Tibial nerve (tissue), 4 donors: ENCODE measurements around the gene INSYN2B.

ENCODE experiments used
- EP300 ChIP-seq, 2 donors: sonication (generic); formaldehyde crosslinking; IDR thresholded peaks; one replicate each; pipeline ENCODE4 v1.6.1; 2017; ENCODE audit warnings: antibody characterized with exemption in 2 of 2, mild to moderate bottlenecking in 1 of 2
- POLR2A ChIP-seq, 2 donors: fragments of 450-650 bp; IDR thresholded peaks; one replicate each; pipeline ENCODE4 v1.6.1; 2017; ENCODE audit warnings: antibody characterized with exemption in 2 of 2, mild to moderate bottlenecking in 2 of 2, moderate library complexity in 2 of 2
- TF ChIP-seq, protein P1 (sequence below), 5 experiments: fragments of 200-600 bp in 3 of 5; fragments of 450-650 bp in 2 of 5; sonication (generic) in 3 of 5; IDR thresholded peaks; one replicate each; pipeline ENCODE4 v1.5.1; 2016 to 2019; ENCODE audit warnings: antibody characterized with exemption in 5 of 5, mild to moderate bottlenecking in 3 of 5, moderate library complexity in 2 of 5

DNA sequence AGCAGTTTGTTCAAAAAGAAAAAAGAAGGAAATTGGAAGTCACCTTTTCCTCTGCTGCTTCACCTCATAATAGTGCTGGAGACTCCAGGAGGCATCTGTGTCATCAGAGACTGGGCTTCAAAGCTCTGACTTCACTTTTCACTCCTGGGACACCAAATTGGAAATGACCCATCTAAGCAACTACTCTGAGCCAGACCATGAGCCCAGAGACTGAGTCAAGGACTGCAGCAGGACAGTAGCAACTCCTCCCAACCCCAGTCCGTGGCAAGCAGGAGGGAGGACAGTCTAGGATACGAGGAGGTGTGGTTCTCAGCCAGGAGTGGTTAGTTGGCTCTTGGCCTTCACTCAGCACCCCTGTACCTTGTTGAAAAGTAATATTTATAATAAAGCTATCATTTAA, 131.5 kb downstream of the INSYN2B start:
- TF ChIP-seq, protein P1, sequence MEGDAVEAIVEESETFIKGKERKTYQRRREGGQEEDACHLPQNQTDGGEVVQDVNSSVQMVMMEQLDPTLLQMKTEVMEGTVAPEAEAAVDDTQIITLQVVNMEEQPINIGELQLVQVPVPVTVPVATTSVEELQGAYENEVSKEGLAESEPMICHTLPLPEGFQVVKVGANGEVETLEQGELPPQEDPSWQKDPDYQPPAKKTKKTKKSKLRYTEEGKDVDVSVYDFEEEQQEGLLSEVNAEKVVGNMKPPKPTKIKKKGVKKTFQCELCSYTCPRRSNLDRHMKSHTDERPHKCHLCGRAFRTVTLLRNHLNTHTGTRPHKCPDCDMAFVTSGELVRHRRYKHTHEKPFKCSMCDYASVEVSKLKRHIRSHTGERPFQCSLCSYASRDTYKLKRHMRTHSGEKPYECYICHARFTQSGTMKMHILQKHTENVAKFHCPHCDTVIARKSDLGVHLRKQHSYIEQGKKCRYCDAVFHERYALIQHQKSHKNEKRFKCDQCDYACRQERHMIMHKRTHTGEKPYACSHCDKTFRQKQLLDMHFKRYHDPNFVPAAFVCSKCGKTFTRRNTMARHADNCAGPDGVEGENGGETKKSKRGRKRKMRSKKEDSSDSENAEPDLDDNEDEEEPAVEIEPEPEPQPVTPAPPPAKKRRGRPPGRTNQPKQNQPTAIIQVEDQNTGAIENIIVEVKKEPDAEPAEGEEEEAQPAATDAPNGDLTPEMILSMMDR (IDR thresholded peaks at IDR 0.05), result no peak
- TF ChIP-seq EP300 (IDR thresholded peaks at IDR 0.05) (no peak), POLR2A (IDR thresholded peaks at IDR 0.05) (no peak)
